AG09309 (cell line): ENCODE data around the gene LENG8.

ENCODE experiments used
- DNase-seq: peaks from one replicate; pipeline ENCODE4 v3.0.0-alpha.2; 2010; ENCODE audit warnings: low read depth
- H3K4me3 ChIP-seq: 2 replicates; pipeline ENCODE4 v1.5.1; 2011; ENCODE audit warnings: mild to moderate bottlenecking, low read depth, low read length, moderate library complexity; ENCODE audit not compliant: control insufficient read depth
- CTCF ChIP-seq: IDR thresholded peaks from 2 replicates; pipeline ENCODE4 v1.5.1; 2011; ENCODE audit warnings: mild to moderate bottlenecking, low read depth, low read length, inconsistent platforms; ENCODE audit not compliant: insufficient read depth, control insufficient read depth; ENCODE audit errors: missing control alignments

The LENG8 gene

GRCh38 chr19:54461210-54461609 is 12.2 kb downstream of the LENG8 start:
- no peak for DNase-seq
- no peak for TF ChIP-seq CTCF
- no peak overlapping the region for H3K4me3 ChIP-seq

GRCh38 chr19:54461613-54462012 is 12.6 kb downstream of the LENG8 start:
- TF ChIP-seq CTCF, result no peak
- H3K4me3 ChIP-seq, result no peak overlapping the region
- DNase-seq, result no peak

GRCh38 chr19:54462047-54462654 is 13.2 kb downstream of the LENG8 start:
- TF ChIP-seq CTCF, result no peak
- peak overlapping the region; percentile 58 for H3K4me3 ChIP-seq
- no peak for DNase-seq

GRCh38 chr19:54462655-54463530 is 13.9 kb downstream of the LENG8 start:
- peak; percentile 38 for TF ChIP-seq CTCF
- peak overlapping the region; percentile 58 for H3K4me3 ChIP-seq
- DNase-seq, result no peak

- no peak for TF ChIP-seq CTCF
- peak; percentile 94 for DNase-seq
- H3K4me3 ChIP-seq, result peak within 1 kb of the TSS; percentile 58
These were observed 14.6 kb downstream of the LENG8 start, which contains the start of gene LENG9 for GRCh38 chr19:54463531-54464043. TSS of gene LENG9 (minus strand) at chr19:54463778. CDS start at chr19:54463526, 252 bp downstream.

GRCh38 chr19:54464044-54464629 is 15.1 kb downstream of the LENG8 start:
- H3K4me3 ChIP-seq, result peak overlapping the region; percentile 58
- no peak for TF ChIP-seq CTCF
- no peak for DNase-seq
